ENCODE measurements around the gene PTH2R. TPM values are rescaled to one million over a fixed set of nuclear protein-coding genes. Genes with fewer than 3 reads are reported as not detected.
"Not testable (repeated sequence)": the region's sequence is repeated elsewhere in the genome, so short reads cannot be mapped to it uniquely, and the experiment has no call there.

The PTH2R gene
- total and polyA plus RNA-seq, 2 donors (not counting 3 experiments of a cell fraction or from before 2014, with no cell fraction given), result not detected

DNA sequence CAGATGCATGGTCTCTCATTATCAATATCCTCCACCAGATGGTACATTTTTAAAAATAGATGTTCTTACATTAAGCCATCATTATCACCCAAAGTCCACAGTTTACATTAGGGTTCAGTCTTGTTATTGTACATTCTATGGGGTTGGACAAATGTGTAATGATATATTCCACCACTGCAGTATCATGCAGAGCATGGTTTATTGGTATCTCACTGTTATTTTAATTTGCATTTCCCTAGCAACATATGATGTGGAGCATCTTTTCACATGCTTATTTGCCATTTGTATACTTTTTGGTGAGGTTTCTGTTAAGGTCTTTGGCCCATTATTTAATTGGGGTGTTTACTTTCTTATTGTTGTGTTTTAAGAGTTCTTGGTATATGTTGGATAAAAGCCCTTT, 95.7 kb downstream of the PTH2R start:
- Histone ChIP-seq H3K4me3 (replicated peaks in 1 of 3; ENCODE audit: insufficient read depth in 1 of 3, low read depth in 1 of 3, low read length in 3 of 3) (no peak overlapping the region), H3K4me2 (ENCODE audit: insufficient read depth, low read length) (no peak overlapping the region), H2AFZ (ENCODE audit: low read depth, low read length) (no peak overlapping the region), H3K27ac (ENCODE audit: insufficient read depth, low read depth, low read length) (no peak overlapping the region), H3K9ac (replicated peaks; ENCODE audit: extremely low read depth, insufficient read depth, low read length) (no peak overlapping the region), H3K9me1 (replicated peaks; ENCODE audit: control insufficient read depth, extremely low read depth, insufficient read depth, low read length) (no peaks in the 10 kb centered on the region), H4K20me1 (replicated peaks; ENCODE audit: control insufficient read depth, extremely low read depth, insufficient read depth, low read length) (no peaks in the 10 kb centered on the region), H3K27me3 (ENCODE audit: control insufficient read depth in 2 of 2, insufficient read depth in 2 of 2, low read length in 2 of 2) (no peaks in the 10 kb centered on the region), H3K9me3 (replicated peaks; ENCODE audit: control insufficient read depth, insufficient read depth, low read length) (peaks cover 2% of the 10 kb centered on the region), H3K4me1 (ENCODE audit: control insufficient read depth, extremely low read depth, insufficient read depth, low read length) (no peaks in the 10 kb centered on the region), H3K36me3 (ENCODE audit: control insufficient read depth in 2 of 2, extremely low read depth in 1 of 2, insufficient read depth in 2 of 2, low read length in 2 of 2) (no peaks in the 10 kb centered on the region), H3K79me2 (ENCODE audit: control insufficient read depth, insufficient read depth, low read length) (no peaks in the 10 kb centered on the region)
- BruUV-seq (replicated peaks), result no TSS peak
- no peak for TF ChIP-seq MAX (IDR thresholded peaks at IDR 0.05; ENCODE audit: insufficient read depth, insufficient read length)
- TF ChIP-seq CTCF (IDR thresholded peaks at IDR 0.05; ENCODE audit: extremely low read depth in 1 of 2, insufficient read depth in 1 of 2, low read depth in 1 of 2, low read length in 2 of 2), result no peak
- TF ChIP-seq GATA2 (IDR thresholded peaks at IDR 0.05; ENCODE audit: insufficient read depth, insufficient read length, low read depth, low read length), result no peak
- TF ChIP-seq EZH2 (IDR thresholded peaks at IDR 0.05; ENCODE audit: borderline replicate concordance, low read depth, low read length, severe bottlenecking), result no peak
- no peak for TF ChIP-seq MYC (IDR thresholded peaks at IDR 0.05; ENCODE audit: low read depth, low read length)
- no peak for TF ChIP-seq POLR2A (IDR thresholded peaks at IDR 0.05; ENCODE audit: low read depth, low read length)
- TF ChIP-seq FOS (IDR thresholded peaks at IDR 0.05; ENCODE audit: borderline replicate concordance, insufficient read depth, low read length), result no peak
- no peak for TF ChIP-seq POLR2AphosphoS5 (IDR thresholded peaks at IDR 0.05; ENCODE audit: insufficient read depth, low read depth, low read length)
- no peak for TF ChIP-seq JUN (IDR thresholded peaks at IDR 0.05; ENCODE audit: borderline replicate concordance, insufficient read depth, insufficient read length, low read depth)
- no peak for FAIRE-seq
- dilution Hi-C loops (cut with MboI; ENCODE audit: extremely low pct_ligation_motif_present, low sequenced_read_pairs) (no loop called here), intact Hi-C loops (cut with micrococcal nuclease) (no loop called here)
- POLR2A ChIA-PET, result no interaction called here
- CTCF ChIA-PET, result no interaction called here
- no peak for DNase-seq (ENCODE audit: low read depth, low spot score)

GRCh38 chr2:208505365-208505764, 98.8 kb downstream of the PTH2R start:
- H3K79me2 ChIP-seq (ENCODE audit: control insufficient read depth, insufficient read depth, low read length); H3K36me3 ChIP-seq (ENCODE audit: control insufficient read depth in 2 of 2, extremely low read depth in 1 of 2, insufficient read depth in 2 of 2, low read length in 2 of 2); FAIRE-seq; H3K9me3 ChIP-seq (replicated peaks; ENCODE audit: control insufficient read depth, insufficient read depth, low read length); BruUV-seq (replicated peaks); H3K9ac ChIP-seq (replicated peaks; ENCODE audit: extremely low read depth, insufficient read depth, low read length); H3K4me3 ChIP-seq (replicated peaks in 1 of 3; ENCODE audit: insufficient read depth in 1 of 3, low read depth in 1 of 3, low read length in 3 of 3); H2AFZ ChIP-seq (ENCODE audit: low read depth, low read length); H4K20me1 ChIP-seq (replicated peaks; ENCODE audit: control insufficient read depth, extremely low read depth, insufficient read depth, low read length); POLR2A ChIA-PET; intact Hi-C loops (cut with micrococcal nuclease); H3K27ac ChIP-seq (ENCODE audit: insufficient read depth, low read depth, low read length); H3K9me1 ChIP-seq (replicated peaks; ENCODE audit: control insufficient read depth, extremely low read depth, insufficient read depth, low read length); H3K4me1 ChIP-seq (ENCODE audit: control insufficient read depth, extremely low read depth, insufficient read depth, low read length); DNase-seq (ENCODE audit: low read depth, low spot score); CTCF ChIA-PET; H3K4me2 ChIP-seq (ENCODE audit: insufficient read depth, low read length); H3K27me3 ChIP-seq (ENCODE audit: control insufficient read depth in 2 of 2, insufficient read depth in 2 of 2, low read length in 2 of 2); dilution Hi-C loops (cut with MboI; ENCODE audit: extremely low pct_ligation_motif_present, low sequenced_read_pairs): not testable (repeated sequence)
